Tongue (tissue), 2 donors: ENCODE results near the gene SEPTIN11. TPM values are rescaled to one million over a fixed set of nuclear protein-coding genes. Genes with fewer than 3 reads are reported as not detected.

Experiments
- DNase-seq: peaks from one replicate; pipeline ENCODE4 v3.0.0-alpha.2; 2015
- total RNA-seq: library from RNA; depleted of rRNA; stranded (reverse); fragments of >200 nt; gene quantifications from one replicate; pipeline ENCODE4 v1.2.3, GENCODE V29; 2014

SEPTIN11 gene
- total RNA-seq, 1 donor from 2014 or later: 132 TPM

GRCh38 chr4:76980261-76980660 lies 30.7 kb downstream of the SEPTIN11 start:
- peak; percentile 48 for DNase-seq

- DNase-seq: peak; percentile 78
Observed at GRCh38 chr4:76981644-76982043, 32.1 kb downstream of the SEPTIN11 start.

- DNase-seq: peak; percentile 13
Observed at GRCh38 chr4:76982638-76983584, 33.4 kb downstream of the SEPTIN11 start.

DNA sequence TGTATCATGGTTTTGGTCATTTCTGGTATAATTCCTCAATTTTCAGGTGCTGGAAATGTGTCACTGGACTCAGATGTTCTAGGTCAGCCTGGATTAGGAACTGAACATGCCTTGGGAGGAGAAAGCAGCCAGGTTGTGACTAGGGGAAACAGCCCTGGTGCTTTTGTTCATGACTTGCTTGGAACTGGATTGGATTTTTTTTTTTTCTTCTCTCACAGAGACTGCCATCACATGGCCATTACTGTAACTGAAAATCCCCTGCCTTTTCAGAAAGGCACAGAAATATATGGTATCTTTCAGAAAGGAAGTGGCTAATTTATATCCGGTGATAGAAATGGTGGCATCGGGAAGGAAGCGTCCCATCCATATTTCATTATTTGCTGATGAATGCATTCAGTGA lies 34.6 kb downstream of the SEPTIN11 start:
- DNase-seq: peak; percentile 38

- DNase-seq: peak; percentile 96
Observed at GRCh38 chr4:76984788-76985211, 35.2 kb downstream of the SEPTIN11 start.

DNA sequence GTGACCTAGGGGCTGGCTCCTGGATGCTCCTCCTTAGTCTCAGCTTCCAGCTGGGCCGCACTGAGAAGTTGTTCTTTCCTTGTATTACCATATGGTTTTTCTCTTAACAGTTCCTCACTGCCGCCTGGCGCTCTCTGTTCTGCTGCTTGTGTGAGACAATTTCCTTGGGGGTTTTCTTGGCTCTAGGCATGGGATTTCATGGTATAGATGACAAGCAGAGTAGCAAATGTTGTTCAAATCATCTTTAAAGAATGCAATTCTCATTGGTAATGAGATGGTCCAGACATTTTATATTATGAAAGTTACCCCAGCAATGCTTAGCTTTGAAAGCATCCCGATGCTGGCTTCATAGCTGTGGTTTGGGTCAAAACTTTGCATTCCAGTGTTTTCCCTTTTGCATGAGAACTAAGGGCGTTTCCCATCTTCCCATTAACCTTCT lies 37.6 kb downstream of the SEPTIN11 start:
- DNase-seq: peak; percentile 96

DNA sequence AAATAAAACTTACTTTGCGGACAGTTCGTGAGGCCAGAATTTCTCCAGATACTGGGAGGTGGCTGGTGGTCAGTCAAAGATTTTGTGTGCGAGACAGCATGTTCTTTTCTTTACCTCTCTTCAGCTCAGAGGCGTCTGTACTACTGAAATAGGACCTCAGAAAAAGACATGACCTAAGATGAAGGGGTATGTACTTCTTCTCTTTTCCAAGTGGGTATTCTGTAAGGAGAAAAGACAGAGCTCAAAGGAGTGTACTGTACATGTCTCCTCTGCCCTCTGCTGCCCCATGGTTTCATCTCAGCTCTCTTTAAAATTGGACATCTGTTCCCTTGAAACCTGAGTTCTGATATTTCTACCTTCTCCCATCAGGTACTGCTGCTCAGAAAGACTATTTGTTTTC lies 38.1 kb downstream of the SEPTIN11 start:
- no peak for DNase-seq

- no peak for DNase-seq
Observed at GRCh38 chr4:76989391-76990061, 40.0 kb downstream of the SEPTIN11 start.

- no peak for DNase-seq
Observed at GRCh38 chr4:76990288-76991080, 40.9 kb downstream of the SEPTIN11 start.

DNA sequence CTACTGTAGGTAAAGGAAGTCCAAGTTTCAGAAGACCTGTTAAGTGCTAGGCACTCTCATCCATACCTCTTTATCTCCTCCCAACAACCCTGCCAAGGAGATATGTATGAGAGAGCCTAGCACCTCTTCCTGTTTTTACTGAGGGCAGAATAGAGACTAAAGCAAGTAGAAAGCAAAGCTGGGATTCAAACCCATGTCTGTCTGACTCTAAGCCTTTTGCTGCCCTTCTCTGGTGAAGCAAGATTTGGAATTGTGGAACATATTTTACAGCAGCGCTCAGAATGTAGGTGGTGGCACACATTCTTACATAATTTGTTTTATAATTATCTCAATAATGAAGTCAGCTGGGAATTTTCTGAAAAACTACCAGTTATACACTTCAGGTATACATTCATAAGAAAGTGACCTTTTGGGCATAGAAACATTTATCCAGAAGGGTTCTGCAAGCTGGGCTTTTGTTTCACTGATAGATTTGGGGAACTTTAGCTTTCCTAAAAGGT lies 41.7 kb downstream of the SEPTIN11 start:
- no peak for DNase-seq

DNA sequence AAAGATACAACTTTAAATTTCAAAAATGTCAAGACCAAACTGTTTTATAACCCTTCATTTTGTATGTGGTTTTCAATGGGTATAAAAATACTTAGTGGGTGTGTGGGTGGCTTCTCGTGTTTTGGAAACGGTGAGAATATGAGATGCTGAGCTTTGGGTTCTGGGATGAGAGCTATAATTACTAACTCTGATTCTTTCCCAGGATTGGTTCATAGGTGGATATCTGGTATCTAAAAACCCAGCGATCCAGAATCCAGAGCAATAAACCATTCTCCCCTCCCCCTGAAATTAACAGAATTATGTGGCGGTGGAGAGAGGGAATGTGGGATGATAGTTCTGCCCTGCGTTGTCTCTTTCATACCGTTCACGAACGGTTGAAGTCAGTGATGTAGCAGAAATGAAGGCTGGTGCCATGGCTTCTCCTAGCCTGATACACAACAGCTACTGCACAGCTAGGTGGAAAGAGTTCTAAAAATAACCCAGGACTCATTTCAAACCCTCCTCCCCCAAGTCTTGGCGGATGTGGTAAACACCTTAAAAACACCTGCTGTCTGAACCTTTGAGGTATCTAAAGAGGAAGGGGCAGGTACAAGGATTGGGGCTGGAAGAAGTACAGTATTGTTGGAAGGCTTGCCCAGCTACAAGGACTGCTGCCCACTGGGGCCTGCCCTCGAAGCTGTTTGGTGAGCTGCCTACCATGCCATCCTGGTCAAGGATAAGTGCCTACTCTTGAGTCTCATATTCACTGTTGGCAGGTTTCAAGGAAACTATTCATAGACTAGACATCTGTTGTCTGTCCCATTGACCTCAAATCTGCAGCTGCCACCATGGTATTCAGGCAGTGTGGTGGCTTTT lies 44.5 kb downstream of the SEPTIN11 start:
- peak; percentile 94 for DNase-seq

DNA sequence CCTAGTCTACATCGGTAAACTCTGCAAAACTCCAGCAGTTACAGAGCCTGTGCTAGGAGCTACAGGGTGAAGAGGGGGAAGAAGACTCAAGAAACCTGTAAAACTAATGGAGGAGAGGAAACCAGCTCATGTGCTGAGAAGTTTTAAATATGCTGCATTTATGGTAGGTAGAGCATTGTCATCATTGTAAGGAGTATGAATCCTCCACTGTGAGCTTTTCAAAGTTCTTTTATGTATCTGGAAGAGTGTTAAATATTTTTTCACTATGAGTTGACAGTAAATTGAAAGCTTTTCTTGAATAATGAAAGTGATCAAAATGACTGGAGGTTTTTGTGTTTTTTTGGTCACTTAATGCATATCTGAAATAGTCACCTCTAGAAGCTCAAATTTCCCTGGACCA lies 46.2 kb downstream of the SEPTIN11 start:
- DNase-seq: no peak

DNA sequence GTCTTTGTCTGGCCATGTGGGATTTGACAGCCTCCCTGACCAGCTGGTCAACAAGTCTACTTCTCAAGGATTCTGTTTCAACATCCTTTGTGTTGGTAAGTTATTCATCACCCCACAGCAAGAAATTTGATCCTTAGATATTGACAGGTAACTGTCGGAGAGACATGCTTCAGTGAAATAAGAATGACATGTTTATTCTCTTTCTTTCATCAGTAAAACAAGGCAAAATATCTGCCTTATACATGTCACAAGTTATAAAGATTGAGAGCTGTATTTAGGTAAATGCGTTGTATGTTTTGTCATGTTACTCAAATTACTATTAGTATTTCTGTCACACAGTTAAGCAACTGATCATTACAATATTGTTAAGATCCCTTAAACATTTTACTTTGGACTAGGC lies 46.9 kb downstream of the SEPTIN11 start:
- no peak for DNase-seq

DNA sequence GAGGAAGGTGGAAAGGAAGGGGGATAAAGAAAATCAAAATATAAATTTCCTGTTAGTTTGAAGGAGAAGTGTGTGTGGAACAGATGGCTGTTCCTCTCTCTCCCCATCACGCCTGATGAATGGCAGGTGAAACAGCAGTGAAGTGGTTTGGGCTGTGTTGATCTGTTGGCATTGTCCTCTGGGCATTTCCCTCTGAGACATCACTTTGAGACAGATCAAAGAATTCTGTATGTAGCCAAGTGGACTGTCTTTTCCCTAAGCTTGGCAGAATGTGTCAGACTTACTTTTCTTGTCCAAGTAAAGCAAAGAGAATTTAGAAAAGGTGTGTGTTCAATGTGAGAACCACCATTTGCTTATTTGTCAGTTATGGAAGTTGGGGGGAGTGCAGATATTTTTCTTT lies 47.5 kb downstream of the SEPTIN11 start:
- DNase-seq: no peak

DNA sequence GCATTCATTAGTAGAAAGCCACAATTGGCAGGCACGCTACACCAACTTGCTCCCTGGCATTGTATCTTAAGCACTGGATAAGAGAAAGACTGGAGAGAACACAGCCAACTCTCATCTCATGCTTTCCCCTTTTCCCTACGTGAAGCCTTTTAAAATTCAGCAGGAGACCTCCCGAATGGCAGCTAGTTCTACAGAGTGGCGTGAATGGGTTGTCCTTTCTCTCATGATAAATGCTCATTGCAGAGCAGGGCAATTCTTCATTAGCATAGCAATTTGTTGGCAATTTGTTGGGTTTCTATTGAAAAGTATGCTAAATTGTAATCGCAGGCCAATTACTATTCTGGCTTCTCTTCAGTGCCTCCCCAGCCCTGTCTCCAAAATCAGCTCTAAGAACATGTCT lies 48.0 kb downstream of the SEPTIN11 start:
- DNase-seq: no peak

DNA sequence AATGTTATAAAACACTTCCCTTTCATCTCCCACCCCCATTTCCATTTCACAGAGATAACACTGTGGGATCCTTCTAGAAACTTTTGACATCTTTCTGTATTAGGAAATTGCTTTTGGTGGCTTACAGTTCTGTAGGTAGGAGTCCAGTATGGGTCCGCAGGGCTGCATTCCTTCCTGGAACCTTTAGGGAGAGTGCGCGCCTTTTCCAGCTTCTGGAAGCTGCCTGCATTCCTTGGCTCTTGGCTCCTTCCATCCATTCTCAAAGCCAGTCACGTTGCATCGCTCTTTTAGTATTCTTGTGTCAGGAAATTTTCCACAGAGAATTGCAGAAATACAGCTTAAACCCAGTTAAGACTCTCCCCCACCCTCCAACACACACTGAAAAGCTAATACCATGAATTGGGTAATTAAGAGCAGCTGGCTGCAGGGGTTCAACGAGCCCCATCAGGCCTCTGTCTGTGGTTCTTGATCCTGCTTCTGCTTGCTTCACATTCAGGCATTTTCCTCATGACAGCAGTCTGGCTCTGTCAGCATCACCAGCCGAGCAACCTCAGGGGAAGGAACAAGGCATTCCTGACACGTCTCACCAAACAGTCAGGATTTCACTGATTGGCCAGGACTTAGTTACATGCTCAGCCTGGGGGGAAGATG lies 48.8 kb downstream of the SEPTIN11 start:
- peak; percentile 9 for DNase-seq
